ENCODE measurements around the gene ABCA5.
"Not testable (repeated sequence)": the region's sequence is repeated elsewhere in the genome, so short reads cannot be mapped to it uniquely, and the experiment has no call there.

Gene ABCA5

GRCh38 chr17:69207151-69207550 lies 119.8 kb downstream of the ABCA5 start:
- DNase-seq, result no peak

DNA sequence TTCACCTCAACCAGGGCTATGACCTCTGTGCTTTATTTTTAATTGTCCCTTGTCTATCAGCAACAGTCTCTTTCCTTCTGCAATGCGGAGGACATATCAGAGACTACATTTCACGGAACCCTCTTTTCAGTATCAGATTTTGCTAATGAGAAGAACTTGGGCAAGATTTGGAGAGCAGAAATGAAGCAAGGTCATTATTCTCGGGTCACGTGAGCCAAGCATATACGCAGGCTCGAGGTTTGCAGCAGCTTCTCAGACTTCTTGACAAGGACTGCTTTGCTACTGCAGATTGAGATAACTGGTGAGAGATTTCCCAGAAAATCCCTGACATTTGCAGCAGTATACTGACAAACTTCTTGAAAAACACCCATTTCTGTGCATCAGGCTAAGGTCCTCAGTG lies 128.7 kb downstream of the ABCA5 start:
- no peak for DNase-seq

GRCh38 chr17:69196105-69196653 lies 130.8 kb downstream of the ABCA5 start:
- DNase-seq, result not testable (repeated sequence)

Measured in left hindlimb (tissue), 1 donor.